Measurements from ENCODE around the gene RNF121. TPM values are rescaled to one million over a fixed set of nuclear protein-coding genes. Genes with fewer than 3 reads are reported as not detected.

The RNF121 gene
- total RNA-seq, 2 experiments from 2014 or later, result 24.6 to 28.1 TPM

DNA sequence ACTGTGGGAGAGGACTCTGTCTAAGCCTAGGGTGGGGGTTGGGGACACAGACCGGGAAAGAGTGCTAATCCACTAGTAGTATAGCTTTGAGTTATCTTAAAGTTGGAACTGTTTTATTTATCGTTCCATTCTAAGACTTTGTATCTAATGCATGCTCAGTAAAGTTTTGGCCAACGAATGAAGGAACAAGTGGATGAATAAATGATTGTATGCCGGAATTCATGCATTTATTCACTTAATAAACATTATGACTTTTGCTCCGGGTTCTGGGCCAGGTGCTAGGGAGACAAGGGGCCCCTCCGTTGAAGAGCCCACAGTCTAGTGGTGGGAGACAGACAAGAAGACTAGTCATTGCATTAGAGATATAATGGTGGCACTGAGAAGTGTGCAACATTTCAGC, 645 bp downstream of the RNF121 start:
- Histone ChIP-seq H4K20me1 (ENCODE audit: insufficient read depth, low read length) (peaks cover 14% of the 10 kb centered on the region; the same call in 1 of the 2 replicates), H3K9me3 (ENCODE audit: low read length) (no peaks in the 10 kb centered on the region), H2AFZ (ENCODE audit: low read length) (peak overlapping the region; percentile 79; the same call in 1 of the 2 replicates), H3K4me2 (ENCODE audit: low read length) (peak overlapping the region; percentile 86), H3K36me3 (ENCODE audit: insufficient read depth, low read length) (peaks cover 27% of the 10 kb centered on the region), H3K79me2 (ENCODE audit: insufficient read depth, low read depth, low read length) (peaks cover 71% of the 10 kb centered on the region), H3K27ac (ENCODE audit: low read depth, low read length, poor library complexity, severe bottlenecking) (no peak overlapping the region), H3K4me3 (ENCODE audit: low read depth, low read length, poor library complexity, severe bottlenecking) (peak overlapping the region; percentile 88), H3K4me1 (ENCODE audit: insufficient read depth, low read length, poor library complexity, severe bottlenecking) (peaks cover 36% of the 10 kb centered on the region), H3K9me2 (ENCODE audit: insufficient read depth, low read length) (no peaks in the 10 kb centered on the region)
- ChIA-PET CTCF (ENCODE audit: unreplicated experiment) (interaction anchor here (0.5 to 1.3 kb wide), 4 partner anchors 43 to 413 kb away, joined by 3 to 5 read pairs (median 4); no protein-coding TSS in a partner anchor), POLR2A (interaction anchor here (0.8 to 1.9 kb wide), 5 partner anchors 9 to 531 kb away, joined by 3 to 6 read pairs (median 3); no protein-coding TSS in a partner anchor)
- no peak for TF ChIP-seq EZH2phosphoT487 (IDR thresholded peaks at IDR 0.05; ENCODE audit: borderline replicate concordance, low read depth, low read length)
- TF ChIP-seq, protein P1, sequence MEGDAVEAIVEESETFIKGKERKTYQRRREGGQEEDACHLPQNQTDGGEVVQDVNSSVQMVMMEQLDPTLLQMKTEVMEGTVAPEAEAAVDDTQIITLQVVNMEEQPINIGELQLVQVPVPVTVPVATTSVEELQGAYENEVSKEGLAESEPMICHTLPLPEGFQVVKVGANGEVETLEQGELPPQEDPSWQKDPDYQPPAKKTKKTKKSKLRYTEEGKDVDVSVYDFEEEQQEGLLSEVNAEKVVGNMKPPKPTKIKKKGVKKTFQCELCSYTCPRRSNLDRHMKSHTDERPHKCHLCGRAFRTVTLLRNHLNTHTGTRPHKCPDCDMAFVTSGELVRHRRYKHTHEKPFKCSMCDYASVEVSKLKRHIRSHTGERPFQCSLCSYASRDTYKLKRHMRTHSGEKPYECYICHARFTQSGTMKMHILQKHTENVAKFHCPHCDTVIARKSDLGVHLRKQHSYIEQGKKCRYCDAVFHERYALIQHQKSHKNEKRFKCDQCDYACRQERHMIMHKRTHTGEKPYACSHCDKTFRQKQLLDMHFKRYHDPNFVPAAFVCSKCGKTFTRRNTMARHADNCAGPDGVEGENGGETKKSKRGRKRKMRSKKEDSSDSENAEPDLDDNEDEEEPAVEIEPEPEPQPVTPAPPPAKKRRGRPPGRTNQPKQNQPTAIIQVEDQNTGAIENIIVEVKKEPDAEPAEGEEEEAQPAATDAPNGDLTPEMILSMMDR (conservative IDR thresholded peaks at IDR 0.05; ENCODE audit: low read length), result no peak
- DNase-seq (ENCODE audit: low spot score), result no peak
- BruUV-seq (replicated peaks), result no TSS peak
- intact Hi-C loops (cut with micrococcal nuclease; ENCODE audit: unreplicated experiment), result no loop called here

DNA sequence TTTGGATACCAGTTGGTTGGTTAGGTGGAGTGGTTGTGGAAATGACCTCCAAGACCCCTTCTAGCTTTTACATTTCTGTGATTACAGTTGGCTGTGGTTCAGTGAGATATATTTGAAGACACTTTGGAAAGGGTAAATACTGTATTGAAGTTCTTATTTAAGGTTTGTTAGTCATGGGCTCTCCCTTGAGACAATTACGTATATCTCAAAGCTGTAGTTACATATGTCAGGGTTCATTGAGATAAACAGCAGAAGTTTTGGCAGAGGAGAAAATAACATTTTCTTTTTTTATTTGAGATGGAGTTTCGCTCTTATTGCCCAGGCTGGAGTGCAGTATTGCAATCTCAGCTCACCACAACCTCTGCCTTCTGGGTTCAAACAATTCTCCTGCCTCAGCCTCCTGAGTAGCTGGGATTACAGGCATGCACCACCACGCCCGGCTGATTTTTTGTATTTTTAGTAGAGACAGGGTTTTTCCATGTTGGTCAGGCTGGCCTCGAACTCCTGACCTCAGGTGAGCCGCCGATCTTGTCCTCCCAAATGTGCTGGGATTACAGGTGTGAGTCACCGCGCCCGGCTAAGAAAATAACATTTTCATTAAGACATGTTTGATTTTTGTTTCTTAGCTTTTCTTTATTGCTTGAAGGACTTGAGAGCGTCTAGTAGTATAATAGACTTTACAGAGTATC, 1.9 kb downstream of the RNF121 start:
- peaks cover 15% of the 10 kb centered on the region for H3K36me3 ChIP-seq (ENCODE audit: insufficient read depth, low read length)
- H3K9me3 ChIP-seq (ENCODE audit: low read length), result no peaks in the 10 kb centered on the region
- no peaks in the 10 kb centered on the region for H3K9me2 ChIP-seq (ENCODE audit: insufficient read depth, low read length)
- no peak for DNase-seq (ENCODE audit: low spot score)
- POLR2A ChIA-PET, result interaction anchor here (1.2 to 1.5 kb wide), 3 partner anchors 14 to 182 kb away, joined by 3 read pairs; no protein-coding TSS in a partner anchor
- peak overlapping the region; percentile 88 for H3K4me3 ChIP-seq (ENCODE audit: low read depth, low read length, poor library complexity, severe bottlenecking)
- TF ChIP-seq EZH2phosphoT487 (IDR thresholded peaks at IDR 0.05; ENCODE audit: borderline replicate concordance, low read depth, low read length), result no peak
- TF ChIP-seq, protein P1 (conservative IDR thresholded peaks at IDR 0.05; ENCODE audit: low read length), result no peak
- no peak overlapping the region for H2AFZ ChIP-seq (ENCODE audit: low read length)
- intact Hi-C loops (cut with micrococcal nuclease; ENCODE audit: unreplicated experiment), result no loop called here
- no peak overlapping the region for H3K27ac ChIP-seq (ENCODE audit: low read depth, low read length, poor library complexity, severe bottlenecking)
- no TSS peak for BruUV-seq (replicated peaks)
- peaks cover 14% of the 10 kb centered on the region; the same call in 1 of the 2 replicates for H4K20me1 ChIP-seq (ENCODE audit: insufficient read depth, low read length)
- peaks cover 37% of the 10 kb centered on the region for H3K4me1 ChIP-seq (ENCODE audit: insufficient read depth, low read length, poor library complexity, severe bottlenecking)
- peak overlapping the region; percentile 86 for H3K4me2 ChIP-seq (ENCODE audit: low read length)
- CTCF ChIA-PET (ENCODE audit: unreplicated experiment), result no interaction called here
- H3K79me2 ChIP-seq (ENCODE audit: insufficient read depth, low read depth, low read length), result peaks cover 73% of the 10 kb centered on the region

DNA sequence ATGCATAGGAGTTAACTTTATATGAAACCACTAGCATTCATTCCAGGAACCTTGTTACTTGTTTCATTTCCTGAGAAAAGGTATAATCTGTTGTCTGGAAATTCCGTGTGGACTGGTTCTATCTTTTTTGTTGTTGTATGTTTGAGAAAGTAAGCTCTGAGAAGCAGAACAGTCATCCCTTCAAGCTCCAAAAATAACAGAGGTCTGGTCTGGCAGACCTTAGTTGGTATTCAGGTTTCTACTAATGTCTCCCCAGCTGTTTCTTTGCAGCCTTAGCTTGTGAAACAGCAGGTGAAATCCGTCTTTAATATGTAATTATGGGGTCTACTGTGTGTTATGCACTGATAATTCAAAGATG, 2.4 kb downstream of the RNF121 start:
- H3K79me2 ChIP-seq (ENCODE audit: insufficient read depth, low read depth, low read length), result peaks cover 71% of the 10 kb centered on the region
- H4K20me1 ChIP-seq (ENCODE audit: insufficient read depth, low read length), result peaks cover 14% of the 10 kb centered on the region; the same call in 1 of the 2 replicates
- intact Hi-C loops (cut with micrococcal nuclease; ENCODE audit: unreplicated experiment), result no loop called here
- H3K36me3 ChIP-seq (ENCODE audit: insufficient read depth, low read length), result peaks cover 10% of the 10 kb centered on the region
- H3K9me3 ChIP-seq (ENCODE audit: low read length), result no peaks in the 10 kb centered on the region
- no peak for TF ChIP-seq EZH2phosphoT487 (IDR thresholded peaks at IDR 0.05; ENCODE audit: borderline replicate concordance, low read depth, low read length)
- TF ChIP-seq, protein P1 (conservative IDR thresholded peaks at IDR 0.05; ENCODE audit: low read length), result no peak
- BruUV-seq (replicated peaks), result no TSS peak
- H3K4me1 ChIP-seq (ENCODE audit: insufficient read depth, low read length, poor library complexity, severe bottlenecking), result peaks cover 37% of the 10 kb centered on the region
- no peak overlapping the region for H3K27ac ChIP-seq (ENCODE audit: low read depth, low read length, poor library complexity, severe bottlenecking)
- ChIA-PET CTCF (ENCODE audit: unreplicated experiment) (no interaction called here), POLR2A (interaction anchor here (1.2 to 1.5 kb wide), 3 partner anchors 13 to 182 kb away, joined by 3 read pairs; no protein-coding TSS in a partner anchor)
- H3K9me2 ChIP-seq (ENCODE audit: insufficient read depth, low read length), result no peaks in the 10 kb centered on the region
- H3K4me3 ChIP-seq (ENCODE audit: low read depth, low read length, poor library complexity, severe bottlenecking), result no peak overlapping the region
- no peak for DNase-seq (ENCODE audit: low spot score)
- peak overlapping the region; percentile 48 for H3K4me2 ChIP-seq (ENCODE audit: low read length)
- no peak overlapping the region for H2AFZ ChIP-seq (ENCODE audit: low read length)
